Lower leg skin (tissue), 4 donors: Measurements from ENCODE around the gene CYB561A3. TPM values are rescaled to one million over a fixed set of nuclear protein-coding genes. Genes with fewer than 3 reads are reported as not detected.
A peak's percentile ranks its signal among the peaks of the same experiment; 100 is the strongest.

ENCODE experiments used
- DNase-seq, 2 donors: peaks; one replicate each; pipeline ENCODE4 v3.0.0-alpha.2; 2019; ENCODE audit warnings: low spot score in 2 of 2
- H3K4me3 ChIP-seq: fragments of 200-600 bp; sonication (generic); 2 replicates; pipeline ENCODE4 v1.5.1; 2017; ENCODE audit warnings: mild to moderate bottlenecking, low read depth; ENCODE audit not compliant: poor library complexity, severe bottlenecking
- CTCF ChIP-seq, 3 donors: fragments of 450-650 bp; IDR thresholded peaks; one replicate each; pipeline ENCODE4 v1.5.1; 2016; ENCODE audit warnings: antibody characterized with exemption in 3 of 3, mild to moderate bottlenecking in 3 of 3, moderate library complexity in 2 of 3
- POLR2A ChIP-seq, 2 donors: fragments of 450-650 bp; IDR thresholded peaks; one replicate each; pipeline ENCODE4 v1.6.1; 2016 to 2017; ENCODE audit warnings: antibody characterized with exemption in 2 of 2, mild to moderate bottlenecking in 1 of 2, moderate library complexity in 1 of 2
- WGBS, 2 donors: methylation state at CpG; one replicate each; pipeline ENCODE4 v1.1.5; 2018; 5-methylcytosine and 5-hydroxymethylcytosine counted together
- intact Hi-C: fragments of 100-400 bp; cut with DNase I; formaldehyde crosslinking; loops from one replicate; pipeline ENCODE4 v1.15.0; 2023; ENCODE audit warnings: low total_unique reads
- total RNA-seq, 4 donors: library from RNA; depleted of rRNA; stranded (reverse); fragments of >200 nt; gene quantifications; one replicate each; pipeline ENCODE4 v1.1.0, GENCODE V29; 2016

CYB561A3 gene
- total RNA-seq: 100 to 1,000 TPM in 1 of 4 donors, 10 to 100 TPM in 3; 55.7 to 102 (median 76.8) TPM

GRCh38 chr11:61361741-61362541, at the start of gene CYB561A3, which contains the start of gene TMEM138:
Gene CYB561A3 (minus strand): TSS chr11:61361882. CDS start chr11:61356713, 5,169 bp downstream.
Gene TMEM138 (plus strand): TSS chr11:61362374. CDS start chr11:61364391, 2,017 bp downstream.
- H3K4me3 ChIP-seq: peak within 1 kb of the TSS; percentile 71
- TF ChIP-seq CTCF (IDR thresholded peaks at IDR 0.05) (no peak), POLR2A (IDR thresholded peaks at IDR 0.05) (no peak)
- intact Hi-C loops: no loop called here
- 0% methylated on average over 50 to 54 of the region's 63 CpGs for WGBS, 2 donors
- peak; percentile 89 to 98 for DNase-seq

- 94 to 95% methylated on average over 5 of the region's 5 CpGs for WGBS, 2 donors
- intact Hi-C loops: no loop called here
- no peak overlapping the region for H3K4me3 ChIP-seq
- no peak for DNase-seq
- TF ChIP-seq CTCF (IDR thresholded peaks at IDR 0.05) (no peak), POLR2A (IDR thresholded peaks at IDR 0.05) (no peak)
Observed at GRCh38 chr11:61406991-61407728, 45.5 kb upstream of the CYB561A3 start.

GRCh38 chr11:61406067-61406466, 44.4 kb upstream of the CYB561A3 start:
- TF ChIP-seq POLR2A (IDR thresholded peaks at IDR 0.05) (no peak), CTCF (IDR thresholded peaks at IDR 0.05) (no peak)
- no peak for DNase-seq
- no peak overlapping the region for H3K4me3 ChIP-seq
- 65 to 79% methylated on average over 2 of the region's 2 CpGs for WGBS, 2 donors
- intact Hi-C loops: no loop called here

GRCh38 chr11:61404641-61405040, 43.0 kb upstream of the CYB561A3 start:
- no peak overlapping the region for H3K4me3 ChIP-seq
- 76 to 77% methylated on average over 4 of the region's 4 CpGs for WGBS, 2 donors
- no peak for TF ChIP-seq POLR2A (IDR thresholded peaks at IDR 0.05)
- TF ChIP-seq CTCF (IDR thresholded peaks at IDR 0.05): no peak
- intact Hi-C loops: no loop called here
- no peak for DNase-seq

GRCh38 chr11:61404103-61404502, 42.4 kb upstream of the CYB561A3 start:
- TF ChIP-seq POLR2A (IDR thresholded peaks at IDR 0.05) (no peak), CTCF (IDR thresholded peaks at IDR 0.05) (no peak)
- no peak overlapping the region for H3K4me3 ChIP-seq
- intact Hi-C loops: no loop called here
- WGBS, 2 donors: 62 to 73% methylated on average over 5 of the region's 5 CpGs
- no peak for DNase-seq
